ENCODE measurements around the gene PPOX. TPM values are rescaled to one million over a fixed set of nuclear protein-coding genes. Genes with fewer than 3 reads are reported as not detected.

PPOX gene
- total and polyA plus RNA-seq, 2 experiments from 2014 or later: 26.5 to 39.6 TPM

DNA sequence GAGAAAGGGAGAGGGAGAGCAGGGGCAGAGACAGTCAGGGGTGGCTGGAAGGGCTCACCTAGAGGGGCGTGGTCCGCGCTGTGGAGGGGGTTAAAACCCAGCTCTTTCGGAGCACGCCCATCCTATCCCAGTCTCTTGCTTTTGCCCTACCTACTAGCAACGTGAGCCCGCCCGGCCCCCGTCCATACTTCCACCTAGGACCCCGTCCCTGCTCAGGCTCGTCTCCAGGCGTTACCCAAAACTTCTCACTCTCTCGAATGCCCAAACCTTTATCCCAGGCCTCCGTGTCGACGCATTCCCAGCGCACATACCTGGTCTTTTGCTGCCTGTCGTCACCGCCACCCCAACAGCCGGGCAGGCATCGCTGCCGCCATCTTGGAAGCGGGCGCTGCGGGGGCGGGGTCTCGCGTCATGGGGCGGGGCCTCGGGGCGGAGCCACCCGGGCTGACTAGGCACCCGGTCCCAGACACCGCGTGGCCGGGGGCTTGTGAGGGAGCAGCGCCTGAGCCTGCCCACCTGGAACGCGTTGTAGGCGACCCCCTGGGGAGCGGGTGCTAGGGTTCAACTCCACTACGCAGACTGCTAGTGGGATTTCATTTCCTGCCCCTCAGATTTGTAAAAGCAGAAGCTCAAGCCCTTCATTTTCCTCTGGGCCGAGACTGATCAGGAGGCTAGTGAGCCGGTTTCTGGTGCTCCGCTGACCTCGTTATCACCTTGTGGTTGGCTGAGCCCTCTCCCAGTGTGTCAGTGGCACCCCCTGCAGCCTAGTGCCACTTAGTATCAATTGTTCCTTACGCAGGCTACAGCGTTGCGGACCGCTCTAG lies 11.1 kb downstream of the PPOX start, which contains the start of gene B4GALT3:
Gene B4GALT3 (minus strand): TSS at position 396 of the 824 bp plus-strand sequence. CDS start 1,447 bp downstream, outside the sequence.
- peak within 1 kb of the TSS; percentile 99 for H3K27ac Mint-ChIP-seq
- peak within 1 kb of the TSS; percentile 92 for H3K27ac ChIP-seq (ENCODE audit: low read depth)
- H3K4me2 ChIP-seq: peak within 1 kb of the TSS; percentile 100
- peaks cover 6% of the 10 kb centered on the region; the same call in 1 of the 2 replicates for H4K20me1 ChIP-seq (replicated peaks; ENCODE audit: insufficient read depth)
- peaks cover 4% of the 10 kb centered on the region for H3K27me3 Mint-ChIP-seq (ENCODE audit: insufficient read depth, low read depth, poor library complexity)
- peaks cover 32% of the 10 kb centered on the region for H3K36me3 Mint-ChIP-seq (ENCODE audit: low read depth)
- peak within 1 kb of the TSS; percentile 99 for H3K4me3 ChIP-seq
- peak within 1 kb of the TSS; percentile 98 for H3K4me3 Mint-ChIP-seq
- peak within 1 kb of the TSS; percentile 98 for H2AFZ ChIP-seq
- no peaks in the 10 kb centered on the region for H3K27me3 ChIP-seq (ENCODE audit: insufficient read depth)
- no peaks in the 10 kb centered on the region for H3K9me2 ChIP-seq (ENCODE audit: insufficient read depth)
- H3K4me1 Mint-ChIP-seq: peaks cover 15% of the 10 kb centered on the region
- TF ChIP-seq CREB1 (CRISPR knock-in tag; IDR thresholded peaks at IDR 0.05; ENCODE audit: low read depth) (peak; percentile 88), STAT1 (IDR thresholded peaks at IDR 0.05; ENCODE audit: unreplicated experiment) (no peak), EZH2 (IDR thresholded peaks at IDR 0.05; ENCODE audit: low read depth, unreplicated experiment) (no peak), ZNF331 (CRISPR knock-in tag; IDR thresholded peaks at IDR 0.05; ENCODE audit: low read depth) (no peak), EZH2phosphoT487 (IDR thresholded peaks at IDR 0.05; ENCODE audit: unreplicated experiment) (no peak), POLR2AphosphoS5 (IDR thresholded peaks at IDR 0.05; ENCODE audit: low read depth) (peak; percentile 97)
- TF ChIP-seq, protein P1, sequence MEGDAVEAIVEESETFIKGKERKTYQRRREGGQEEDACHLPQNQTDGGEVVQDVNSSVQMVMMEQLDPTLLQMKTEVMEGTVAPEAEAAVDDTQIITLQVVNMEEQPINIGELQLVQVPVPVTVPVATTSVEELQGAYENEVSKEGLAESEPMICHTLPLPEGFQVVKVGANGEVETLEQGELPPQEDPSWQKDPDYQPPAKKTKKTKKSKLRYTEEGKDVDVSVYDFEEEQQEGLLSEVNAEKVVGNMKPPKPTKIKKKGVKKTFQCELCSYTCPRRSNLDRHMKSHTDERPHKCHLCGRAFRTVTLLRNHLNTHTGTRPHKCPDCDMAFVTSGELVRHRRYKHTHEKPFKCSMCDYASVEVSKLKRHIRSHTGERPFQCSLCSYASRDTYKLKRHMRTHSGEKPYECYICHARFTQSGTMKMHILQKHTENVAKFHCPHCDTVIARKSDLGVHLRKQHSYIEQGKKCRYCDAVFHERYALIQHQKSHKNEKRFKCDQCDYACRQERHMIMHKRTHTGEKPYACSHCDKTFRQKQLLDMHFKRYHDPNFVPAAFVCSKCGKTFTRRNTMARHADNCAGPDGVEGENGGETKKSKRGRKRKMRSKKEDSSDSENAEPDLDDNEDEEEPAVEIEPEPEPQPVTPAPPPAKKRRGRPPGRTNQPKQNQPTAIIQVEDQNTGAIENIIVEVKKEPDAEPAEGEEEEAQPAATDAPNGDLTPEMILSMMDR (conservative IDR thresholded peaks at IDR 0.05; ENCODE audit: low read depth in 2 of 2): peak; percentile 32 to 65; a peak in 3 of 4 replicates
- TF ChIP-seq, protein P2, sequence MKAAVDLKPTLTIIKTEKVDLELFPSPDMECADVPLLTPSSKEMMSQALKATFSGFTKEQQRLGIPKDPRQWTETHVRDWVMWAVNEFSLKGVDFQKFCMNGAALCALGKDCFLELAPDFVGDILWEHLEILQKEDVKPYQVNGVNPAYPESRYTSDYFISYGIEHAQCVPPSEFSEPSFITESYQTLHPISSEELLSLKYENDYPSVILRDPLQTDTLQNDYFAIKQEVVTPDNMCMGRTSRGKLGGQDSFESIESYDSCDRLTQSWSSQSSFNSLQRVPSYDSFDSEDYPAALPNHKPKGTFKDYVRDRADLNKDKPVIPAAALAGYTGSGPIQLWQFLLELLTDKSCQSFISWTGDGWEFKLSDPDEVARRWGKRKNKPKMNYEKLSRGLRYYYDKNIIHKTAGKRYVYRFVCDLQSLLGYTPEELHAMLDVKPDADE (IDR thresholded peaks at IDR 0.05): peak; percentile 72
- ATAC-seq: peak; percentile 92
- peaks cover 15% of the 10 kb centered on the region; the same call in 1 of the 2 replicates for H3K4me1 ChIP-seq (ENCODE audit: insufficient read depth)
- no peaks in the 10 kb centered on the region for H3K9me3 Mint-ChIP-seq
- no peaks in the 10 kb centered on the region for H3F3A ChIP-seq (replicated peaks; ENCODE audit: low read depth)
- H3K36me3 ChIP-seq (ENCODE audit: insufficient read depth): peaks cover 12% of the 10 kb centered on the region
- peak; percentile 92 for DNase-seq (ENCODE audit: low spot score)
- H3K79me2 ChIP-seq (replicated peaks; ENCODE audit: insufficient read depth): peaks cover 8% of the 10 kb centered on the region

DNA sequence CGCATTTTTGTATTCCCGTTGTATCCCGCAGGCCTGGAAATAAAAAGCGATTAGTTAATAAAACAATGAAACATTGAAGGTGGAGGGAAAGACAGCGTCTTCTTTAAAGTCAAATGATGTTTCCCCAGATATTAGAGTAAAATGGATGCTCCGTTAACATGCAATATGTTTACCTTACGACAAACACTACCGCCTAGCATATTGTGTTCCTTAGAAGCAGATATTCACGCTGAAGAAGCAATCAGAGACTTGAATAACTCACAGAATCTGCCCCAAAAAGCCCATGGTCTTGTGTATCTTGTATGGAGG lies 11.7 kb downstream of the PPOX start:
- Histone ChIP-seq H3K27me3 (ENCODE audit: insufficient read depth) (no peaks in the 10 kb centered on the region), H3K4me1 (ENCODE audit: insufficient read depth) (peaks cover 15% of the 10 kb centered on the region; the same call in 1 of the 2 replicates), H3K4me3 (peak overlapping the region; percentile 99), H4K20me1 (replicated peaks; ENCODE audit: insufficient read depth) (peaks cover 6% of the 10 kb centered on the region; the same call in 1 of the 2 replicates), H3K9me2 (ENCODE audit: insufficient read depth) (no peaks in the 10 kb centered on the region), H3K36me3 (ENCODE audit: insufficient read depth) (peaks cover 7% of the 10 kb centered on the region), H3F3A (replicated peaks; ENCODE audit: low read depth) (no peaks in the 10 kb centered on the region), H3K79me2 (replicated peaks; ENCODE audit: insufficient read depth) (peaks cover 8% of the 10 kb centered on the region), H3K27ac (ENCODE audit: low read depth) (peak overlapping the region; percentile 92; the same call in 1 of the 2 replicates), H2AFZ (peak overlapping the region; percentile 98; the same call in 1 of the 2 replicates), H3K4me2 (peak overlapping the region; percentile 100)
- Mint-ChIP-seq H3K4me1 (peaks cover 15% of the 10 kb centered on the region), H3K4me3 (peak overlapping the region; percentile 98), H3K9me3 (no peaks in the 10 kb centered on the region), H3K27ac (peak overlapping the region; percentile 99), H3K36me3 (ENCODE audit: low read depth) (peaks cover 27% of the 10 kb centered on the region), H3K27me3 (ENCODE audit: insufficient read depth, low read depth, poor library complexity) (peaks cover 2% of the 10 kb centered on the region)
- ATAC-seq: no peak
- no peak for DNase-seq (ENCODE audit: low spot score)
- no peak for TF ChIP-seq STAT1 (IDR thresholded peaks at IDR 0.05; ENCODE audit: unreplicated experiment)
- TF ChIP-seq ZNF114 (CRISPR knock-in tag; IDR thresholded peaks at IDR 0.05): no peak
- TF ChIP-seq ZNF331 (CRISPR knock-in tag; IDR thresholded peaks at IDR 0.05; ENCODE audit: low read depth): no peak
- TF ChIP-seq EZH2 (IDR thresholded peaks at IDR 0.05; ENCODE audit: low read depth, unreplicated experiment): no peak
- TF ChIP-seq CREB1 (CRISPR knock-in tag; IDR thresholded peaks at IDR 0.05; ENCODE audit: low read depth): no peak
- TF ChIP-seq, protein P3, sequence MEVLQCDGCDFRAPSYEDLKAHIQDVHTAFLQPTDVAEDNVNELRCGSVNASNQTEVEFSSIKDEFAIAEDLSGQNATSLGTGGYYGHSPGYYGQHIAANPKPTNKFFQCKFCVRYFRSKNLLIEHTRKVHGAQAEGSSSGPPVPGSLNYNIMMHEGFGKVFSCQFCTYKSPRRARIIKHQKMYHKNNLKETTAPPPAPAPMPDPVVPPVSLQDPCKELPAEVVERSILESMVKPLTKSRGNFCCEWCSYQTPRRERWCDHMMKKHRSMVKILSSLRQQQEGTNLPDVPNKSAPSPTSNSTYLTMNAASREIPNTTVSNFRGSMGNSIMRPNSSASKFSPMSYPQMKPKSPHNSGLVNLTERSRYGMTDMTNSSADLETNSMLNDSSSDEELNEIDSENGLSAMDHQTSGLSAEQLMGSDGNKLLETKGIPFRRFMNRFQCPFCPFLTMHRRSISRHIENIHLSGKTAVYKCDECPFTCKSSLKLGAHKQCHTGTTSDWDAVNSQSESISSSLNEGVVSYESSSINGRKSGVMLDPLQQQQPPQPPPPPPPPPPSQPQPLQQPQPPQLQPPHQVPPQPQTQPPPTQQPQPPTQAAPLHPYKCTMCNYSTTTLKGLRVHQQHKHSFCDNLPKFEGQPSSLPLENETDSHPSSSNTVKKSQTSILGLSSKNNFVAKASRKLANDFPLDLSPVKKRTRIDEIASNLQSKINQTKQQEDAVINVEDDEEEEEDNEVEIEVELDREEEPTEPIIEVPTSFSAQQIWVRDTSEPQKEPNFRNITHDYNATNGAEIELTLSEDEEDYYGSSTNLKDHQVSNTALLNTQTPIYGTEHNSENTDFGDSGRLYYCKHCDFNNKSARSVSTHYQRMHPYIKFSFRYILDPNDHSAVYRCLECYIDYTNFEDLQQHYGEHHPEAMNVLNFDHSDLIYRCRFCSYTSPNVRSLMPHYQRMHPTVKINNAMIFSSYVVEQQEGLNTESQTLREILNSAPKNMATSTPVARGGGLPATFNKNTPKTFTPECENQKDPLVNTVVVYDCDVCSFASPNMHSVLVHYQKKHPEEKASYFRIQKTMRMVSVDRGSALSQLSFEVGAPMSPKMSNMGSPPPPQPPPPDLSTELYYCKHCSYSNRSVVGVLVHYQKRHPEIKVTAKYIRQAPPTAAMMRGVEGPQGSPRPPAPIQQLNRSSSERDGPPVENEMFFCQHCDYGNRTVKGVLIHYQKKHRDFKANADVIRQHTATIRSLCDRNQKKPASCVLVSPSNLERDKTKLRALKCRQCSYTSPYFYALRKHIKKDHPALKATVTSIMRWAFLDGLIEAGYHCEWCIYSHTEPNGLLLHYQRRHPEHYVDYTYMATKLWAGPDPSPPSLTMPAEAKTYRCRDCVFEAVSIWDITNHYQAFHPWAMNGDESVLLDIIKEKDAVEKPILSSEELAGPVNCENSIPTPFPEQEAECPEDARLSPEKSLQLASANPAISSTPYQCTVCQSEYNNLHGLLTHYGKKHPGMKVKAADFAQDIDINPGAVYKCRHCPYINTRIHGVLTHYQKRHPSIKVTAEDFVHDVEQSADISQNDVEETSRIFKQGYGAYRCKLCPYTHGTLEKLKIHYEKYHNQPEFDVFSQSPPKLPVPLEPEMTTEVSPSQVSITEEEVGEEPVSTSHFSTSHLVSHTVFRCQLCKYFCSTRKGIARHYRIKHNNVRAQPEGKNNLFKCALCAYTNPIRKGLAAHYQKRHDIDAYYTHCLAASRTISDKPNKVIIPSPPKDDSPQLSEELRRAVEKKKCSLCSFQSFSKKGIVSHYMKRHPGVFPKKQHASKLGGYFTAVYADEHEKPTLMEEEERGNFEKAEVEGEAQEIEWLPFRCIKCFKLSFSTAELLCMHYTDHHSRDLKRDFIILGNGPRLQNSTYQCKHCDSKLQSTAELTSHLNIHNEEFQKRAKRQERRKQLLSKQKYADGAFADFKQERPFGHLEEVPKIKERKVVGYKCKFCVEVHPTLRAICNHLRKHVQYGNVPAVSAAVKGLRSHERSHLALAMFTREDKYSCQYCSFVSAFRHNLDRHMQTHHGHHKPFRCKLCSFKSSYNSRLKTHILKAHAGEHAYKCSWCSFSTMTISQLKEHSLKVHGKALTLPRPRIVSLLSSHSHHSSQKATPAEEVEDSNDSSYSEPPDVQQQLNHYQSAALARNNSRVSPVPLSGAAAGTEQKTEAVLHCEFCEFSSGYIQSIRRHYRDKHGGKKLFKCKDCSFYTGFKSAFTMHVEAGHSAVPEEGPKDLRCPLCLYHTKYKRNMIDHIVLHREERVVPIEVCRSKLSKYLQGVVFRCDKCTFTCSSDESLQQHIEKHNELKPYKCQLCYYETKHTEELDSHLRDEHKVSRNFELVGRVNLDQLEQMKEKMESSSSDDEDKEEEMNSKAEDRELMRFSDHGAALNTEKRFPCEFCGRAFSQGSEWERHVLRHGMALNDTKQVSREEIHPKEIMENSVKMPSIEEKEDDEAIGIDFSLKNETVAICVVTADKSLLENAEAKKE (CRISPR knock-in tag; IDR thresholded peaks at IDR 0.05): no peak
- TF ChIP-seq EZH2phosphoT487 (IDR thresholded peaks at IDR 0.05; ENCODE audit: unreplicated experiment): no peak
- TF ChIP-seq POLR2AphosphoS5 (IDR thresholded peaks at IDR 0.05; ENCODE audit: low read depth): no peak
